ENCODE results near the gene INSR. TPM values are rescaled to one million over a fixed set of nuclear protein-coding genes. Genes with fewer than 3 reads are reported as not detected.

INSR gene
- total RNA-seq, 1 donor: 44.2 TPM

DNA sequence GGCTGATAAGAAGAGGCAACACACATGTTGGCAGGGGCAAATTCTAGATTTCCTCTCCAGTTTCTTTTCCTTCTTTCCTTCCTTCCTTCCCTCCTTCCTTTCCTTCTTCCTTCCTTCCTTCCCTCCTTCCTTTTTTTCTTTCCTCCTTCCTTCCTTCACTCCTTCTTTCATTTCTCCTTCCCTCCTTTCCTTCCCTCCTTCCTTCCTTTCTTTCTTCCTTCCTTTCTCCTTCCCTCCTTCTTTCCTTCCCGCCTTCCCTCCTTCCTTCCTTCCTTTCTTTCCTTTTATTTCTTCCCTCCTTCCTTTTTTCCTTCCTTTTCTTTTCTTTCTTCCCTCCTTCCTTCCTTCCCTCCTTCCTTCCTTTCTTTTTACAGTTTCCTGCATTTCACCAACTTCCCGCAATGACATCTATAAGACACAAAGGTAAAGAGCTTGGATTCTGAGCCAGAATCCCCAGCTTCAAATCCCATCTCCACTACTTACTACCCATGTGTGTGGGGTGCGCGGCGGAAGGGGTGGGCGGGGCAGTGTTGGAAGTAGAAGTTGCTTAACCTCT is 35.3 kb downstream of the INSR start:
- Histone ChIP-seq H3K4me3 (ENCODE audit: insufficient read depth, low read length) (no peak overlapping the region), H3K27me3 (ENCODE audit: insufficient read depth, low read length) (no peaks in the 10 kb centered on the region), H3K4me1 (ENCODE audit: insufficient read depth, low read length) (no peaks in the 10 kb centered on the region), H3K9me3 (ENCODE audit: low read depth, low read length) (no peaks in the 10 kb centered on the region), H3K4me2 (ENCODE audit: insufficient read depth, low read length) (no peak overlapping the region), H2AFZ (ENCODE audit: low read length) (no peak overlapping the region), H3K27ac (ENCODE audit: low read depth, low read length) (no peak overlapping the region), H3K36me3 (ENCODE audit: insufficient read depth, low read length) (no peaks in the 10 kb centered on the region), H3K79me2 (ENCODE audit: insufficient read depth, low read length) (no peaks in the 10 kb centered on the region), H4K20me1 (ENCODE audit: insufficient read depth, low read length) (no peaks in the 10 kb centered on the region)
- TF ChIP-seq, protein P1, sequence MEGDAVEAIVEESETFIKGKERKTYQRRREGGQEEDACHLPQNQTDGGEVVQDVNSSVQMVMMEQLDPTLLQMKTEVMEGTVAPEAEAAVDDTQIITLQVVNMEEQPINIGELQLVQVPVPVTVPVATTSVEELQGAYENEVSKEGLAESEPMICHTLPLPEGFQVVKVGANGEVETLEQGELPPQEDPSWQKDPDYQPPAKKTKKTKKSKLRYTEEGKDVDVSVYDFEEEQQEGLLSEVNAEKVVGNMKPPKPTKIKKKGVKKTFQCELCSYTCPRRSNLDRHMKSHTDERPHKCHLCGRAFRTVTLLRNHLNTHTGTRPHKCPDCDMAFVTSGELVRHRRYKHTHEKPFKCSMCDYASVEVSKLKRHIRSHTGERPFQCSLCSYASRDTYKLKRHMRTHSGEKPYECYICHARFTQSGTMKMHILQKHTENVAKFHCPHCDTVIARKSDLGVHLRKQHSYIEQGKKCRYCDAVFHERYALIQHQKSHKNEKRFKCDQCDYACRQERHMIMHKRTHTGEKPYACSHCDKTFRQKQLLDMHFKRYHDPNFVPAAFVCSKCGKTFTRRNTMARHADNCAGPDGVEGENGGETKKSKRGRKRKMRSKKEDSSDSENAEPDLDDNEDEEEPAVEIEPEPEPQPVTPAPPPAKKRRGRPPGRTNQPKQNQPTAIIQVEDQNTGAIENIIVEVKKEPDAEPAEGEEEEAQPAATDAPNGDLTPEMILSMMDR (IDR thresholded peaks at IDR 0.05; ENCODE audit: extremely low read depth, low read depth, low read length): no peak
- no peak for DNase-seq (ENCODE audit: insufficient read length, low spot score, missing footprints)

DNA sequence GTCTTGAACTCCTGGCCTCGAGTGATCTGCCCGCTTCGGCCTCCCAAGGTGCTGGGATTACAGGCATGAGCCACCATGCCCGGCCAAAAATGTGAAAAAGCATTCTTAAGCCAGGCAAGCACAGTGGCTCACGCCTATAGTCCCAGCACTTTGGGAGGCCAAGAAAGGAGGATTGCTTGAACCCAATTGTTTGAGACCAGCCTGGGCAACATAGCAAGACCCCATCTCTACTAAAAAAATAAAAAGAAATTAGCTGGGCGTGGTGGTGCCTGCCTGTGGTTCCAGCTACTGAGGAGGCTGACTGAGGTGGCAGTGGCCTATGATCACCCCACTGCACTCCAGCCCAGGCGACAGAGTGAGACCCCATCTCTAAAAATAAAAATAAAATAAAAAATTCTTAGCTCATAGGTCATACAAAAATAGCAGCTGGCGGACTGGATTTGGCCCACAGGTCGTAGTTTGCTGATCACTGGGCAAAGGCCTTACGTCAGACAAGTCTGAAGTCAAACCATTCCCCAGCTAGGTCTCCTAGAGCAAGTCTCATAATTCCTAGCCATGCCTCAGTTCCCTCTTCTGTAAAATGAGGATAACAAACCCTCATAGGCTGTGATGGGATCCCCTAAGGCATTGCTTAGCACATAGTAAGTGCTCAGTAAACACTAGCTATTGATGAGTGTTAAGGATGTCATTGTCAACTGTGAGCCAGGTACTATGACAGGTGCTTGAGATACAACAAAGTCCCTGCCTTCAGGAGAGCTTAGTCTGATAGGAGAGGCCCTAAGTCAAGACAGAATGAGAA is 36.0 kb downstream of the INSR start:
- Histone ChIP-seq H2AFZ (ENCODE audit: low read length) (no peak overlapping the region), H3K79me2 (ENCODE audit: insufficient read depth, low read length) (no peaks in the 10 kb centered on the region), H3K4me1 (ENCODE audit: insufficient read depth, low read length) (no peaks in the 10 kb centered on the region), H4K20me1 (ENCODE audit: insufficient read depth, low read length) (no peaks in the 10 kb centered on the region), H3K4me3 (ENCODE audit: insufficient read depth, low read length) (no peak overlapping the region), H3K27me3 (ENCODE audit: insufficient read depth, low read length) (no peaks in the 10 kb centered on the region), H3K9me3 (ENCODE audit: low read depth, low read length) (no peaks in the 10 kb centered on the region), H3K4me2 (ENCODE audit: insufficient read depth, low read length) (no peak overlapping the region), H3K27ac (ENCODE audit: low read depth, low read length) (no peak overlapping the region), H3K36me3 (ENCODE audit: insufficient read depth, low read length) (no peaks in the 10 kb centered on the region)
- DNase-seq (ENCODE audit: insufficient read length, low spot score, missing footprints): no peak
- TF ChIP-seq, protein P1 (IDR thresholded peaks at IDR 0.05; ENCODE audit: extremely low read depth, low read depth, low read length): no peak

DNA sequence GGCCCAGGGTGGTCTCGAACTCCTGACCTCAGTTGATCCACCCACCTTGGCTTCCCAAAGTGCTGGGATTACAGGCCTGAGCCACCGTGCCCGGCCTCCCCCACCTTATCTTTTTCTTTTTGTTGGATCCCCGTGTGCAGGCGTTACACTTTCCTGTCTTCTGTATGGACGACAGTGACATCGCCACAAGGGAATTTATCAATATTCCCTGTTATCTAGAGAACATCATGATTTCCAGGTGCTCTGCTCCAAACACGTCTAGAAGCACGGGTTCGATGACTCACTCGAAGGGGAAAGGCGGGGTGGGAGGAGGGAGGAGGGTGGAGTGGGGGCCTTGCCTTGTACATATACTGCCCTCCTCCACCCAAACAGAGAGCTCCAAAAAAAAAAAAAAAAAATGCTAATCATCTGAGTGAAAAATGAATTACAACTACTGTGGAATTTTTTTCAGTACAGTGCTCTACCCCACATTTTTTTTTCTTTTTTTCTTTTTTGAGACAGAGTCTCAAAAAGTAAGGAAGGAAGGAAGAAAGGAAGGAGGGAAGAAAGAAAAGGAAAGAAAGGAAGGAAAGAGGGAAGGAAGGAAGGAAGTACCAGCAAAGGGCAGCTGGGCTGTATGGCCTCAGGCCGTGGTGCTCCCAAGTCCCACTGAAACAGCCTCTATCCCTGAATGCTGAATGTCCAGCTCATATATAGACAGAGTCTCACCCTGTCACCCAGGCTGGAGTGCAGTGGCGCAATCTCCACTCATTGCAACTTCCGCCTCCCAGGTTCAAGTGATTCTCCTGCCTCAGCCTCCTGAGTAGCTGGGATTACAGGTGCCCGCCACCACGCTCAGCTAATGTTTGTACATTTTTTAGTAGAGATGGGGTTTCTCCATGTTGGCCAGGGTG is 36.8 kb downstream of the INSR start:
- Histone ChIP-seq H3K9me3 (ENCODE audit: low read depth, low read length) (no peaks in the 10 kb centered on the region), H3K36me3 (ENCODE audit: insufficient read depth, low read length) (no peaks in the 10 kb centered on the region), H3K4me1 (ENCODE audit: insufficient read depth, low read length) (no peaks in the 10 kb centered on the region), H3K79me2 (ENCODE audit: insufficient read depth, low read length) (no peaks in the 10 kb centered on the region), H2AFZ (ENCODE audit: low read length) (no peak overlapping the region), H4K20me1 (ENCODE audit: insufficient read depth, low read length) (no peaks in the 10 kb centered on the region), H3K4me2 (ENCODE audit: insufficient read depth, low read length) (no peak overlapping the region), H3K4me3 (ENCODE audit: insufficient read depth, low read length) (no peak overlapping the region), H3K27ac (ENCODE audit: low read depth, low read length) (no peak overlapping the region), H3K27me3 (ENCODE audit: insufficient read depth, low read length) (no peaks in the 10 kb centered on the region)
- TF ChIP-seq, protein P1 (IDR thresholded peaks at IDR 0.05; ENCODE audit: extremely low read depth, low read depth, low read length): no peak
- no peak for DNase-seq (ENCODE audit: insufficient read length, low spot score, missing footprints)

DNA sequence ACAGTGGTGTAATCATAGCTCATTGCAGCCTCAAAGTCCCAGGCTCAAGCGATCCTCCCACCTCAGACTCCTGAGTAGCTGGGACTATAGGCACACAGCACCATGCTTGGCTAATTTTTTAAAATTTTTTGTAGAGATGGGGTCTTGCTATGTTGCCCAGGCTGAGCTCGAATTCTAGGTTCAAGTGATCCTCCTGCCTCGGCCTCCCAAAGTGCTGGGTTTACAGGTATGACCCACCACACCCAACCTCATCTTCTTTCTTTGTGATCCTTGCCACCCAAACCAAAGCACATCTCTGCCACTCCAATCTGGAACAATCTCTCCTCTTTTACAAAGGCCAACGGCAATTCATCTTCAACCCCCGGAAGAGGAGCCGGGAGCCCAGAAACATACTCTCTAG is 38.6 kb downstream of the INSR start:
- H3K4me2 ChIP-seq (ENCODE audit: insufficient read depth, low read length): no peak overlapping the region
- H4K20me1 ChIP-seq (ENCODE audit: insufficient read depth, low read length): no peaks in the 10 kb centered on the region
- no peaks in the 10 kb centered on the region for H3K27me3 ChIP-seq (ENCODE audit: insufficient read depth, low read length)
- no peaks in the 10 kb centered on the region for H3K9me3 ChIP-seq (ENCODE audit: low read depth, low read length)
- H3K36me3 ChIP-seq (ENCODE audit: insufficient read depth, low read length): no peaks in the 10 kb centered on the region
- DNase-seq (ENCODE audit: insufficient read length, low spot score, missing footprints): no peak
- no peaks in the 10 kb centered on the region for H3K4me1 ChIP-seq (ENCODE audit: insufficient read depth, low read length)
- no peak overlapping the region for H2AFZ ChIP-seq (ENCODE audit: low read length)
- no peaks in the 10 kb centered on the region for H3K79me2 ChIP-seq (ENCODE audit: insufficient read depth, low read length)
- no peak overlapping the region for H3K4me3 ChIP-seq (ENCODE audit: insufficient read depth, low read length)
- no peak overlapping the region for H3K27ac ChIP-seq (ENCODE audit: low read depth, low read length)
- TF ChIP-seq, protein P1 (IDR thresholded peaks at IDR 0.05; ENCODE audit: extremely low read depth, low read depth, low read length): no peak
